PC-9 (cell line): Measurements from ENCODE around the gene GSE1. TPM values are rescaled to one million over a fixed set of nuclear protein-coding genes. Genes with fewer than 3 reads are reported as not detected.

Source experiments
- BruUV-seq: library from RNA; stranded (reverse); fragments of 400-500 nt; replicated peaks from 2 replicates; lab custom pipeline; 2021; lab: Mats Ljungman, UMichigan
- CTCF ChIA-PET: fragments of 300-600 bp; sonication (Branson Sonifier 250); formaldehyde crosslinking; loops from one replicate; lab custom pipeline; 2022; ENCODE audit warnings: antibody characterized with exemption; lab: Charles Lee
- POLR2A ChIA-PET: fragments of 300-600 bp; sonication (Branson Sonifier 250); formaldehyde crosslinking; loops from one replicate; lab custom pipeline; 2022; ENCODE audit warnings: antibody characterized with exemption; ENCODE audit not compliant: unreplicated experiment; lab: Charles Lee
- DNase-seq, 2 experiments: peaks; one replicate each; pipeline versions ENCODE4 v3.0.0 to v3.0.0-alpha.2; 2015 to 2022; ENCODE audit warnings: mixed read lengths in 1 of 2
- H2AFZ ChIP-seq: fragments of 200-600 bp; sonication (generic); 2 replicates; pipeline ENCODE4 v1.8.1; 2017; ENCODE audit warnings: antibody characterized with exemption
- H3F3A ChIP-seq: fragments of 200-600 bp; sonication (generic); 2 replicates; pipeline ENCODE4 v1.8.1; 2017; ENCODE audit warnings: antibody characterized with exemption, mild to moderate bottlenecking, low read depth; ENCODE audit not compliant: insufficient read depth
- H3K27ac ChIP-seq: fragments of 200-600 bp; sonication (generic); 2 replicates; pipeline ENCODE4 v1.6.1; 2016; ENCODE audit warnings: mixed run types
- H3K27me3 ChIP-seq: fragments of 200-600 bp; sonication (generic); 2 replicates; pipeline ENCODE4 v1.6.1; 2016; ENCODE audit warnings: low read depth, mixed run types; ENCODE audit not compliant: insufficient read depth
- H3K36me3 ChIP-seq: fragments of 200-600 bp; sonication (generic); 2 replicates; pipeline ENCODE4 v1.6.1; 2016; ENCODE audit warnings: low read depth, mixed run types
- H3K4me1 ChIP-seq: fragments of 200-600 bp; sonication (generic); replicated peaks from 2 replicates; pipeline ENCODE4 v1.6.1; 2016; ENCODE audit warnings: mixed run types; ENCODE audit not compliant: insufficient read depth
- H3K4me2 ChIP-seq: fragments of 200-600 bp; sonication (generic); 2 replicates; pipeline ENCODE4 v1.6.1; 2017; ENCODE audit warnings: mixed run types
- H3K4me3 ChIP-seq: fragments of 200-600 bp; sonication (generic); 2 replicates; pipeline ENCODE4 v1.6.1; 2016; ENCODE audit warnings: mixed run types
- H3K79me2 ChIP-seq: fragments of 200-600 bp; sonication (generic); 2 replicates; pipeline ENCODE4 v1.6.1; 2017; ENCODE audit warnings: low read depth, mixed run types
- H3K9me2 ChIP-seq: fragments of 200-600 bp; sonication (generic); 2 replicates; pipeline ENCODE4 v1.8.1; 2017; ENCODE audit warnings: mild to moderate bottlenecking; ENCODE audit not compliant: insufficient read depth
- H3K9me3 ChIP-seq: fragments of 200-600 bp; sonication (generic); 2 replicates; pipeline ENCODE4 v1.8.1; 2016; ENCODE audit warnings: low read depth; ENCODE audit not compliant: insufficient read depth
- H4K20me1 ChIP-seq: fragments of 200-600 bp; sonication (generic); 2 replicates; pipeline ENCODE4 v1.8.1; 2017; ENCODE audit not compliant: insufficient read depth
- EZH2 ChIP-seq: fragments of 200-600 bp; sonication (generic); IDR thresholded peaks from 2 replicates; pipeline ENCODE4 v1.8.0; 2017; ENCODE audit warnings: antibody characterized with exemption, low read depth
- intact Hi-C: fragments of 100-400 bp; cut with micrococcal nuclease; formaldehyde crosslinking; loops from one replicate; pipeline ENCODE4 v1.10.0; 2022; ENCODE audit not compliant: unreplicated experiment
- total RNA-seq: library from RNA; stranded (reverse); gene quantifications from 2 replicates; pipeline ENCODE4 v1.2.3, GENCODE V29; 2021
- TF ChIP-seq, protein P1 (sequence below): fragments of 200-600 bp; sonication (generic); conservative IDR thresholded peaks from 2 replicates; pipeline ENCODE4 v1.6.1; 2017; ENCODE audit warnings: mixed run types, antibody characterized with exemption, mild to moderate bottlenecking, moderate library complexity

The GSE1 gene
- total RNA-seq, 1 experiment from 2014 or later: 83.5 TPM

DNA sequence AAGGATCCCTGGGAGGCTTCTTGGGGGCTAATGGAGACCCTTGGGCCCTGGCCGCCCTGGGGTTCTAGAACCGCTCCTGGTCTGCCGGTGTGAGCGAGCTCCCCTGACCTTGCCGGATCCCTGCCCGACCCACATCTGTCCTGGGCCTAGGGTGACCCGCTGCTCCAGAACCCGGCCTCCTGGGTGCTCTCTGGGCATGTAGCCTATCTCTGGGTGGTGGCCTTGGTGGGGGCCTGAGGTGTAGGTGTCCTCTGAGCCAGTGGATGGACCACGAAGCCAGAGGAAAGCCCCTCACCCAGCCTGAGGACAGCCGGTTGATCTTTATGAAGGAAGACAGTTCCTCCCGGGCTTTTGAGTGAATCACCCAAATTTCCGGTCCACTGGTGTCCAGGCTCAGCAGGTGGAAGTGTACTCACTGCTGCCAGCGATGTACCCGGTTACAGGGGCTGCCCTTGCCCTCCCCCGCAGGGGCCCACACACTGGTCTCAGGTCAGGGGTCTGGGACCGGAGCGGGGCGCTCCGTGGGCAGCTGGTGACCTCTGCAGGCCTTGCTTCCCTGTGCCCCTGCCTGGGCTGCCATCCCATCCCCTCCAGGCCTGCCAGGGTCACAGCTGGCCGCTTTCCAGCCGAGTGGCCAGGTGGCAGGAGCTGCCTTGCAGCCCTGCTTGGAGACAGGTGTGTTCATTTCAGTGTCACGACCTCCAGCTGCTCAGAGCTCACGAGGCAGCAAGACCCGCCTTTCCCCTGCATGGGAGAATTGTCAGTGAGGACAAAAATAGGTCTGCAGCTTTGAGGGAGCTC, 10.5 kb upstream of the GSE1 start:
- no peak overlapping the region for H3K27ac ChIP-seq
- no peak overlapping the region for H2AFZ ChIP-seq
- H3K4me1 ChIP-seq: no peaks in the 10 kb centered on the region
- no peaks in the 10 kb centered on the region for H3K9me2 ChIP-seq
- no peak overlapping the region for H3K4me3 ChIP-seq
- H3K4me2 ChIP-seq: no peak overlapping the region
- ChIA-PET CTCF (no interaction called here), POLR2A (no interaction called here)
- TF ChIP-seq, protein P1, sequence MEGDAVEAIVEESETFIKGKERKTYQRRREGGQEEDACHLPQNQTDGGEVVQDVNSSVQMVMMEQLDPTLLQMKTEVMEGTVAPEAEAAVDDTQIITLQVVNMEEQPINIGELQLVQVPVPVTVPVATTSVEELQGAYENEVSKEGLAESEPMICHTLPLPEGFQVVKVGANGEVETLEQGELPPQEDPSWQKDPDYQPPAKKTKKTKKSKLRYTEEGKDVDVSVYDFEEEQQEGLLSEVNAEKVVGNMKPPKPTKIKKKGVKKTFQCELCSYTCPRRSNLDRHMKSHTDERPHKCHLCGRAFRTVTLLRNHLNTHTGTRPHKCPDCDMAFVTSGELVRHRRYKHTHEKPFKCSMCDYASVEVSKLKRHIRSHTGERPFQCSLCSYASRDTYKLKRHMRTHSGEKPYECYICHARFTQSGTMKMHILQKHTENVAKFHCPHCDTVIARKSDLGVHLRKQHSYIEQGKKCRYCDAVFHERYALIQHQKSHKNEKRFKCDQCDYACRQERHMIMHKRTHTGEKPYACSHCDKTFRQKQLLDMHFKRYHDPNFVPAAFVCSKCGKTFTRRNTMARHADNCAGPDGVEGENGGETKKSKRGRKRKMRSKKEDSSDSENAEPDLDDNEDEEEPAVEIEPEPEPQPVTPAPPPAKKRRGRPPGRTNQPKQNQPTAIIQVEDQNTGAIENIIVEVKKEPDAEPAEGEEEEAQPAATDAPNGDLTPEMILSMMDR: no peak
- no peak for TF ChIP-seq EZH2
- no peaks in the 10 kb centered on the region for H3K36me3 ChIP-seq
- peaks cover 1% of the 10 kb centered on the region for H3K79me2 ChIP-seq
- peaks cover 72% of the 10 kb centered on the region for H4K20me1 ChIP-seq
- intact Hi-C loops: no loop called here
- no peaks in the 10 kb centered on the region for H3K9me3 ChIP-seq
- peak in 1 of 2 experiments; percentile 6 for DNase-seq
- H3F3A ChIP-seq: peaks cover 4% of the 10 kb centered on the region; the same call in 1 of the 2 replicates
- no peaks in the 10 kb centered on the region for H3K27me3 ChIP-seq
- BruUV-seq: no TSS peak

DNA sequence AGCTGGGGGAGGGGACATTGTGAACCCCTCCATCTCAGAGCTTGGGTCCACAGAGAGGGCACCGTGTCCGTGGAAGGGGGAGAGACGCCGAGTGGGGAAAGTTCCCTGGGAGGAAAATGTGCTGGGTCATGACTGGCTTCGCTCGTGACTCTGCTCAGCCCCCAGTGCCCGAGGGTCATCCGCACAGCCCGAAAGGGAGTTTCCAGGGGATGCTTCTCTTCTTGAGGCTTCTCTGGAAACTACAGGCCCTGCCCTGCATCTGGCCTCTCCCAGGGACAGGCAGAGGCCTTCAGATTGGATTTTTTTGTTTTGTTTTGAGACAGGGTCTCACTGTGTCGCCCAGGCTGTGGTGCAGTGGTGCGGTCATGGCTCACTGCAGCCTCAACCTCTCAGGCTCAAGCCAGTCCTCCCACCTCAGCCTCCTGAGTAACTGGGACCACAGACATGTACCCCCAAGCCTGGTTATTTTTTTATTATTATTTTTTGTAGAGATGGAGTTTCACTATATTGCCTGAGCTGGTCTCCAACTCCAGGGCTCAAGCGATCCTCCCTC, 9.8 kb upstream of the GSE1 start:
- Histone ChIP-seq H3K4me1 (no peaks in the 10 kb centered on the region), H3K9me3 (no peaks in the 10 kb centered on the region), H3K27ac (no peak overlapping the region), H3K4me2 (no peak overlapping the region), H4K20me1 (peaks cover 73% of the 10 kb centered on the region), H3K79me2 (peaks cover 6% of the 10 kb centered on the region; the same call in 1 of the 2 replicates), H3F3A (peaks cover 4% of the 10 kb centered on the region; the same call in 1 of the 2 replicates), H3K36me3 (no peaks in the 10 kb centered on the region), H2AFZ (no peak overlapping the region), H3K9me2 (no peaks in the 10 kb centered on the region), H3K4me3 (no peak overlapping the region), H3K27me3 (no peaks in the 10 kb centered on the region)
- CTCF ChIA-PET: no interaction called here
- no TSS peak for BruUV-seq
- intact Hi-C loops: no loop called here
- no peak for DNase-seq
- no peak for TF ChIP-seq EZH2
- TF ChIP-seq, protein P1: no peak
- POLR2A ChIA-PET: no interaction called here

DNA sequence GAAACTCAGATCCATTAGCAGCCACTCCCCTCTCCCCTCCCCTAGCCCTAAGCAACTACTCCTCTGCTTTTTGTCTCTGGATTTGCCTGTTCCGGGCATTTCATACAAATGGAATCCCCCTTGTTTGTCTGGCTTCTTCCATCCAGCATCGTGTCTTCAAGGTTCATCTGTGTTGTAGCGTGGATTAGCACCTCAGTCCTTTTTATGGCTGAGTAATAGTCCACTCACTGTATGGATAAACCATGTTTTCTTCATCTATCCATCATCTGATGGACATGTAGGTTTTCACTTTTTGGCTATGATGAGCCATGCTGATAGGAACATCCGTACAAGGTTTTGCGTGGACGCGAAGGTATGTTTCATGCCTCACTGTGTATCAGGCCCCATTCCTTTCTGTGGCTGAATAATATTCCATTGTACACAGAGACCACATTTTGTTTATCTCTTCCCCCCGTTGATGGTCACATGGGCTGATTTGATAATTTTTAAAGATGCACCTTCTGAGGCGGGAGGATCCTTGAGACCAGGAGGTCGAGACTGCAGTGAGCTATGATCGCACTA, 8.9 kb upstream of the GSE1 start:
- ChIA-PET CTCF (no interaction called here), POLR2A (no interaction called here)
- no TSS peak for BruUV-seq
- no peak overlapping the region for H3K4me2 ChIP-seq
- H3K36me3 ChIP-seq: no peaks in the 10 kb centered on the region
- no peaks in the 10 kb centered on the region for H3K9me2 ChIP-seq
- H3K79me2 ChIP-seq: peaks cover 8% of the 10 kb centered on the region; the same call in 1 of the 2 replicates
- no peak overlapping the region for H2AFZ ChIP-seq
- intact Hi-C loops: no loop called here
- H3F3A ChIP-seq: peaks cover 8% of the 10 kb centered on the region; the same call in 1 of the 2 replicates
- no peak overlapping the region for H3K4me3 ChIP-seq
- TF ChIP-seq, protein P1: no peak
- TF ChIP-seq EZH2: no peak
- no peak for DNase-seq
- H4K20me1 ChIP-seq: peaks cover 75% of the 10 kb centered on the region
- no peaks in the 10 kb centered on the region for H3K27me3 ChIP-seq
- H3K9me3 ChIP-seq: no peaks in the 10 kb centered on the region
- peaks cover 4% of the 10 kb centered on the region; the same call in 1 of the 2 replicates for H3K4me1 ChIP-seq
- H3K27ac ChIP-seq: no peak overlapping the region
